HepG2 (cell line): Measurements from ENCODE around the gene DNAH9. TPM values are rescaled to one million over a fixed set of nuclear protein-coding genes. Genes with fewer than 3 reads are reported as not detected.
A peak's percentile ranks its signal among the peaks of the same experiment; 100 is the strongest.

ENCODE experiments used
- ATAC-seq: fragments of 200-7000 bp; cut with Tn5 transposase; 3 replicates; pipeline ENCODE4 v1.9.1; 2020; ENCODE audit warnings: mild to moderate bottlenecking, moderate library complexity
- BruUV-seq: library from RNA; stranded (reverse); fragments of 400-500 nt; replicated peaks from 2 replicates; lab custom pipeline; 2021; lab: Mats Ljungman, UMichigan
- CTCF ChIA-PET: fragments of 300-600 bp; formaldehyde crosslinking; extraction: SDS; loops from one replicate; lab custom pipeline; 2021; ENCODE audit warnings: low total read pairs, inconsistent platforms, low intra/inter-chr PET ratio; lab: Yijun Ruan, JAX
- POLR2A ChIA-PET: fragments of 350-600 bp; sonication (Branson Sonifier 250); formaldehyde crosslinking; loops from one replicate; lab custom pipeline; 2020; ENCODE audit warnings: antibody characterized with exemption, inconsistent platforms; lab: Yijun Ruan, JAX
- DNase-seq: peaks from one replicate; pipeline ENCODE4 v3.0.0-alpha.2; 2015; ENCODE audit warnings: low spot score
- FAIRE-seq: peaks from 3 replicates; lab custom pipeline; 2011; peaks lifted over from hg19 to GRCh38; lab: Jason Lieb, UNC
- H2AFZ ChIP-seq: one replicate; pipeline ENCODE4 v1.6.1; 2011; ENCODE audit warnings: low read length, inconsistent platforms
- H3K27ac ChIP-seq: fragments of 300-600 bp; 3 replicates; pipeline ENCODE4 v1.8.0; 2011; ENCODE audit warnings: mixed run types, mild to moderate bottlenecking, mixed read lengths, low read length, inconsistent platforms; ENCODE audit not compliant: insufficient read depth; ENCODE audit errors: extremely low read length
- H3K27me3 ChIP-seq, 2 experiments: fragments of 200-600 bp in 1 of 2; 2 replicates in 1 of 2; 3 replicates in 1 of 2; pipeline versions ENCODE4 v1.6.0 to v1.8.0; 2011; ENCODE audit warnings: low read length in 2 of 2, mild to moderate bottlenecking in 2 of 2, moderate library complexity in 2 of 2, inconsistent platforms in 1 of 2; ENCODE audit not compliant: insufficient read depth in 2 of 2, control insufficient read depth in 1 of 2
- H3K36me3 ChIP-seq, 2 experiments: fragments of 200-600 bp in 1 of 2; replicated peaks in 1 of 2; 2 replicates in 1 of 2; 3 replicates in 1 of 2; pipeline versions ENCODE4 v1.5.1 to v1.8.0; 2011; ENCODE audit warnings: low read length in 2 of 2, inconsistent platforms in 1 of 2; ENCODE audit not compliant: insufficient read depth in 2 of 2, control insufficient read depth in 1 of 2
- H3K4me1 ChIP-seq: 2 replicates; pipeline ENCODE4 v1.5.1; 2012; ENCODE audit warnings: low read length, inconsistent platforms; ENCODE audit not compliant: insufficient read depth
- H3K4me2 ChIP-seq: 2 replicates; pipeline ENCODE4 v1.6.0; 2011; ENCODE audit warnings: low read depth, low read length, inconsistent platforms
- H3K4me3 ChIP-seq, 3 experiments: fragments of 200-600 bp in 1 of 3; sonication (generic), shearing (Covaris generic) in 1 of 3; replicated peaks in 1 of 3; 2 replicates each; pipeline ENCODE4 v1.5.1; 2011 to 2016; ENCODE audit warnings: low read length in 3 of 3, inconsistent platforms in 2 of 3, low read depth in 2 of 3, mild to moderate bottlenecking in 2 of 3, control low read depth in 1 of 3, mixed read lengths in 1 of 3; ENCODE audit not compliant: insufficient read depth in 1 of 3
- H3K79me2 ChIP-seq: one replicate; pipeline ENCODE4 v1.6.1; 2011; ENCODE audit warnings: low read length, inconsistent platforms; ENCODE audit not compliant: insufficient read depth
- H3K9ac ChIP-seq: 2 replicates; pipeline ENCODE4 v1.6.0; 2011; ENCODE audit warnings: mild to moderate bottlenecking, low read depth, low read length, inconsistent platforms; ENCODE audit not compliant: insufficient read depth
- H3K9me3 ChIP-seq: 2 replicates; pipeline ENCODE4 v1.5.1; 2012; ENCODE audit warnings: mild to moderate bottlenecking, low read length
- H4K20me1 ChIP-seq: 2 replicates; pipeline ENCODE4 v1.6.0; 2011; ENCODE audit warnings: inconsistent platforms, mild to moderate bottlenecking, low read length, moderate library complexity; ENCODE audit not compliant: insufficient read depth
- ARID2 ChIP-seq: sonication (generic); formaldehyde crosslinking; IDR thresholded peaks from 2 replicates; pipeline ENCODE4 v1.8.1; 2022; ENCODE audit warnings: mild to moderate bottlenecking, missing genetic modification reagents, borderline replicate concordance
- E2F2 ChIP-seq: sonication (generic); formaldehyde crosslinking; IDR thresholded peaks from 2 replicates; pipeline ENCODE4 v1.4.0; 2020; ENCODE audit warnings: missing genetic modification reagents, borderline replicate concordance
- GFI1 ChIP-seq: sonication (generic); formaldehyde crosslinking; IDR thresholded peaks from 2 replicates; pipeline ENCODE4 v1.5.0; 2020; ENCODE audit warnings: missing genetic modification reagents, mild to moderate bottlenecking, borderline replicate concordance
- MIXL1 ChIP-seq: IDR thresholded peaks from 2 replicates; pipeline ENCODE4 v1.6.1; 2016
- NRL ChIP-seq: sonication (generic); formaldehyde crosslinking; IDR thresholded peaks from 2 replicates; pipeline ENCODE4 v1.5.0; 2020; ENCODE audit warnings: missing genetic modification reagents, mild to moderate bottlenecking, moderate library complexity, borderline replicate concordance
- PPARG ChIP-seq: conservative IDR thresholded peaks from 2 replicates; pipeline ENCODE4 v1.6.1; 2016; ENCODE audit warnings: missing biosample characterization, missing genetic modification reagents
- RAD21 ChIP-seq: fragments of 450-650 bp; formaldehyde crosslinking; IDR thresholded peaks from 2 replicates; pipeline ENCODE4 v1.5.0; 2020; ENCODE audit warnings: mild to moderate bottlenecking
- SMC3 ChIP-seq: IDR thresholded peaks from 2 replicates; pipeline ENCODE4 v1.6.1; 2011; ENCODE audit warnings: low read length, improper control_type of control experiment
- STAG1 ChIP-seq: sonication (generic); formaldehyde crosslinking; IDR thresholded peaks from 2 replicates; pipeline ENCODE4 v1.4.0; 2020; ENCODE audit warnings: missing genetic modification reagents
- TCF7L2 ChIP-seq: IDR thresholded peaks from 2 replicates; pipeline ENCODE4 v1.6.1; 2011; ENCODE audit warnings: mild to moderate bottlenecking, low read depth, low read length, moderate library complexity
- ZGPAT ChIP-seq: IDR thresholded peaks from 2 replicates; pipeline ENCODE4 v1.6.1; 2016; ENCODE audit warnings: mild to moderate bottlenecking
- WGBS: methylation state at CpG from one replicate; pipeline ENCODE4 v1.1.6; 2017; ENCODE audit warnings: low lambda C conversion rate; 5-methylcytosine and 5-hydroxymethylcytosine counted together
- in situ Hi-C: cut with HindIII; loops from 2 replicates; pipeline ENCODE4 v1.10.0; 2017; ENCODE audit warnings: low pct_unique_long_range_greater_than_20kb; ENCODE audit not compliant: extremely low pct_ligation_motif_present
- intact Hi-C: fragments of 100-400 bp; cut with micrococcal nuclease; formaldehyde crosslinking; loops from one replicate; pipeline ENCODE4 v1.10.0; 2022; ENCODE audit not compliant: unreplicated experiment
- polyA plus RNA-seq, 8 experiments: library from polyadenylated mRNA; depleted of rRNA in 3 of 8; stranded (reverse) in 7 of 8; unstranded in 1 of 8; fragments of >200 nt; fragmentation: Illumina TruSeq in 4 of 8; extraction: Trizol in 4 of 8; gene quantifications; 2 replicates each; pipeline versions ENCODE4 v1.2.1 to v1.2.3, GENCODE V29; 2011 to 2016; ENCODE audit warnings: low read depth in 4 of 8, missing spikeins in 1 of 8, mixed read lengths in 1 of 8; ENCODE audit not compliant: insufficient read depth in 1 of 8
- total RNA-seq, 5 experiments: library from RNA; depleted of rRNA; stranded (reverse); fragments of >200 nt; fragmentation: Illumina TruSeq; extraction: Trizol; gene quantifications; 2 replicates each; pipeline ENCODE4 v1.2.3, GENCODE V29; 2016; ENCODE audit warnings: low read depth in 1 of 5
- TF ChIP-seq, protein P1 (sequence below): sonication (generic); formaldehyde crosslinking; IDR thresholded peaks from 2 replicates; pipeline ENCODE4 v1.5.0; 2020; ENCODE audit warnings: mild to moderate bottlenecking, missing genetic modification reagents, moderate library complexity
- TF ChIP-seq, protein P2 (sequence below): sonication (generic); formaldehyde crosslinking; IDR thresholded peaks from 2 replicates; pipeline ENCODE4 v1.8.0; 2022; ENCODE audit warnings: mild to moderate bottlenecking, missing genetic modification reagents, moderate library complexity

The DNAH9 gene
- total and polyA plus RNA-seq, 2 of the 13 experiments (the other 11 are each of a cell fraction or from before 2014, with no cell fraction given) = not detected

- TF ChIP-seq ARID2 (no peak), TCF7L2 (no peak), E2F2 (CRISPR knock-in tag) (no peak), GFI1 (CRISPR knock-in tag) (no peak), PPARG (CRISPR knock-in tag) (no peak)
- TF ChIP-seq, all 625 proteins: peak for 2
These were observed 334.1 kb downstream of the DNAH9 start (continued) for GRCh38 chr17:11932337-11932898.

DNA sequence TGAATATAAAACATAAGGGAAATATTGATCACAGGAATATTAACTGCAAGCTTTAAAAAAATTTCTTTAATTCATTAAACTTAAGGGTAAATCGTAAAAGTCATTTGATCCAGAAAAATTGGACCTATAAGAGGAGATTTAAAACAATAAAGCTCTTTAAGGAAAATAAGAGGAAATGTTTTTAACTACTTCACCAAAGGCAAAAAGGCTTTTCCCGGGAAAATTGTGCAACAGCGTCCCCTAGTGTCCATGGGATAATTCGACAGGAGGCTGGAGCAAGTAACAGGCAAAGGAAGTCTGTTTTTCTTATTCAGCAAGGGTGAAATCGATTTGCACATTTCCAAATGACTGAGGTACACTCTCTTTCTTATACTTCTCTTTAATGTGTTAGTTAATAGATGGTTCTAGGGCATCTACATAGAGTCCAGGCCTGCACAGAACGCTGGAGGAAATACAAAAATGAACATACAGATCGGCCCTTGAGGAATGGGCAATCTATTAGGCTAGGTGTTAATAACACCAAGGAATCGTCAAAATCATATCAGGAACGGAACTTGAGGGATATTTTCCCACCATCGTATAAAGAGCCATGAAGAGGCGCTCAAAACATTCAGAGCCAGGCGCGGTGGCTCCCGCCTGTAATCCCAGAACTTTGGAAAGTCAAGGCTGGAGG lies 337.6 kb downstream of the DNAH9 start:
- TF ChIP-seq, protein P1, sequence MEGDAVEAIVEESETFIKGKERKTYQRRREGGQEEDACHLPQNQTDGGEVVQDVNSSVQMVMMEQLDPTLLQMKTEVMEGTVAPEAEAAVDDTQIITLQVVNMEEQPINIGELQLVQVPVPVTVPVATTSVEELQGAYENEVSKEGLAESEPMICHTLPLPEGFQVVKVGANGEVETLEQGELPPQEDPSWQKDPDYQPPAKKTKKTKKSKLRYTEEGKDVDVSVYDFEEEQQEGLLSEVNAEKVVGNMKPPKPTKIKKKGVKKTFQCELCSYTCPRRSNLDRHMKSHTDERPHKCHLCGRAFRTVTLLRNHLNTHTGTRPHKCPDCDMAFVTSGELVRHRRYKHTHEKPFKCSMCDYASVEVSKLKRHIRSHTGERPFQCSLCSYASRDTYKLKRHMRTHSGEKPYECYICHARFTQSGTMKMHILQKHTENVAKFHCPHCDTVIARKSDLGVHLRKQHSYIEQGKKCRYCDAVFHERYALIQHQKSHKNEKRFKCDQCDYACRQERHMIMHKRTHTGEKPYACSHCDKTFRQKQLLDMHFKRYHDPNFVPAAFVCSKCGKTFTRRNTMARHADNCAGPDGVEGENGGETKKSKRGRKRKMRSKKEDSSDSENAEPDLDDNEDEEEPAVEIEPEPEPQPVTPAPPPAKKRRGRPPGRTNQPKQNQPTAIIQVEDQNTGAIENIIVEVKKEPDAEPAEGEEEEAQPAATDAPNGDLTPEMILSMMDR (CRISPR knock-in tag) = peak; percentile 81
- TF ChIP-seq SMC3 = peak; percentile 81
- TF ChIP-seq MIXL1 = peak; percentile 75; the same call in 1 of the 2 replicates
- peak; percentile 46 for TF ChIP-seq RAD21
- no peak for TF ChIP-seq NRL (CRISPR knock-in tag)
- TF ChIP-seq STAG1 (CRISPR knock-in tag) = peak; percentile 81
- TF ChIP-seq, protein P2, sequence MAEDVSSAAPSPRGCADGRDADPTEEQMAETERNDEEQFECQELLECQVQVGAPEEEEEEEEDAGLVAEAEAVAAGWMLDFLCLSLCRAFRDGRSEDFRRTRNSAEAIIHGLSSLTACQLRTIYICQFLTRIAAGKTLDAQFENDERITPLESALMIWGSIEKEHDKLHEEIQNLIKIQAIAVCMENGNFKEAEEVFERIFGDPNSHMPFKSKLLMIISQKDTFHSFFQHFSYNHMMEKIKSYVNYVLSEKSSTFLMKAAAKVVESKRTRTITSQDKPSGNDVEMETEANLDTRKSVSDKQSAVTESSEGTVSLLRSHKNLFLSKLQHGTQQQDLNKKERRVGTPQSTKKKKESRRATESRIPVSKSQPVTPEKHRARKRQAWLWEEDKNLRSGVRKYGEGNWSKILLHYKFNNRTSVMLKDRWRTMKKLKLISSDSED = no peak
- no peak for TF ChIP-seq ZGPAT (CRISPR knock-in tag)
- Histone ChIP-seq H4K20me1 (no peaks in the 10 kb centered on the region), H3K4me3 (no peak overlapping the region), H3K9ac (no peak overlapping the region), H3K27ac (no peak overlapping the region), H3K9me3 (no peaks in the 10 kb centered on the region), H3K4me1 (no peaks in the 10 kb centered on the region), H3K79me2 (no peaks in the 10 kb centered on the region), H3K36me3 (no peaks in the 10 kb centered on the region), H2AFZ (no peak overlapping the region), H3K4me2 (no peak overlapping the region), H3K27me3 (no peaks in the 10 kb centered on the region)
- in situ Hi-C loops = loop anchor here (10.0 kb wide), 1 partner anchor 1061 kb away; no protein-coding TSS in a partner anchor
- ATAC-seq = peak; percentile 31; the same call in 1 of the 3 replicates
- FAIRE-seq = peak; percentile 70
- peak; percentile 60 for DNase-seq
- intact Hi-C loops = no loop called here
- CTCF ChIA-PET = interaction anchor here (1.5 kb wide), 1 partner anchor 292 kb away, joined by 5 read pairs; no protein-coding TSS in a partner anchor
- no TSS peak for BruUV-seq
- POLR2A ChIA-PET = no interaction called here
- 26% methylated on average over 14 of the region's 14 CpGs for WGBS
